Thymus (tissue), 11 donors: ENCODE data around the gene STMN3. TPM values are rescaled to one million over a fixed set of nuclear protein-coding genes. Genes with fewer than 3 reads are reported as not detected.
"Not testable (repeated sequence)": the region's sequence is repeated elsewhere in the genome, so short reads cannot be mapped to it uniquely, and the experiment has no call there.

Experiments used
- DNase-seq, 9 donors: peaks; one replicate each; pipeline ENCODE4 v3.0.0-alpha.2; 2013; ENCODE audit warnings: low spot score in 9 of 9, low read depth in 6 of 9, missing footprints in 1 of 9
- H3K27ac ChIP-seq, 2 donors: one replicate each; pipeline ENCODE4 v1.5.1; 2013; ENCODE audit warnings: control low read depth in 1 of 2, low read depth in 1 of 2, low read length in 1 of 2, mild to moderate bottlenecking in 1 of 2, moderate library complexity in 1 of 2
- H3K27me3 ChIP-seq, 2 donors: one replicate each; pipeline ENCODE4 v1.5.1; 2013; ENCODE audit warnings: low read length in 1 of 2; ENCODE audit not compliant: control insufficient read depth in 2 of 2, insufficient read depth in 1 of 2
- H3K36me3 ChIP-seq, 2 donors: one replicate each; pipeline ENCODE4 v1.5.1; 2013; ENCODE audit warnings: low read length in 1 of 2, mild to moderate bottlenecking in 1 of 2, moderate library complexity in 1 of 2; ENCODE audit not compliant: control insufficient read depth in 2 of 2, insufficient read depth in 2 of 2
- H3K4me1 ChIP-seq, 2 donors: one replicate each; pipeline ENCODE4 v1.5.1; 2013; ENCODE audit warnings: low read length in 2 of 2; ENCODE audit not compliant: control insufficient read depth in 2 of 2, insufficient read depth in 2 of 2
- H3K4me3 ChIP-seq, 2 donors: one replicate each; pipeline ENCODE4 v1.5.1; 2013; ENCODE audit warnings: low read length in 2 of 2, control low read depth in 1 of 2, mild to moderate bottlenecking in 1 of 2
- H3K9me3 ChIP-seq, 2 donors: one replicate each; pipeline ENCODE4 v1.5.1; 2013; ENCODE audit warnings: low read length in 1 of 2, mild to moderate bottlenecking in 1 of 2; ENCODE audit not compliant: control insufficient read depth in 2 of 2, insufficient read depth in 1 of 2
- WGBS: extraction: QIAGEN DNeasy Blood & Tissue Kit; methylation state at CpG from one replicate; pipeline ENCODE4 v1.1.7; 2013; 5-methylcytosine and 5-hydroxymethylcytosine counted together
- polyA plus RNA-seq: library from polyadenylated mRNA; stranded (reverse); fragments of 200-250 nt; gene quantifications from one replicate; pipeline ENCODE4 v1.2.3, GENCODE V29; 2013
- total RNA-seq: library from RNA; stranded (reverse); fragments of 120-200 nt; gene quantifications from one replicate; pipeline ENCODE4 v1.2.4, GENCODE V29; 2013
- donor health status: healthy.

The STMN3 gene
- total and polyA plus RNA-seq, 2 donors = 71.5 to 77.9 TPM

DNA sequence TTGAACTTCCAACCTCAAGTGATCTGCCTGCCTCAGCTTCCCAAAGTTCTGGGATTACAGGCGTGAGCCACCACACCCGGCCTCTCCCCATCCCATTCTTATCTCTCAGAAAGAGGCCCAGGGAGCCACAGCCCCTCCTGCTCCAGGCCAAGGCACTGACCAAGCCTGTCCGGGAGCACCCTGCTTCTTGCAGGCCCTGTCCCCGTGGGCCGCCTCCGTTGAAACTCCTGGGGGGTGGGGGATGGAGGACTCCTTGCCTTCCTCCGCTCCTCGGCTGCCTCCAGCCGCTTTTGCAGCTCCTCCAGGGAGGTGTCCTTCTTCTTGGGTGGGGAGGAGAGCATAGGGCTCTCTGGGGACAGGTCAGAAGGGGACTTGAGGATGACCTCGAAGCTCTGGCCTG is 9.7 kb downstream of the STMN3 start:
- no peak overlapping the region for H3K27ac ChIP-seq
- peaks cover 30 to 44% of the 10 kb centered on the region in 2 donors for H3K4me1 ChIP-seq
- no peak overlapping the region for H3K4me3 ChIP-seq
- no peaks in the 10 kb centered on the region for H3K27me3 ChIP-seq
- WGBS = 97% methylated on average over 10 of the region's 10 CpGs
- no peaks in the 10 kb centered on the region for H3K9me3 ChIP-seq
- H3K36me3 ChIP-seq = peaks cover 10 to 15% of the 10 kb centered on the region in 2 donors
- no peak for DNase-seq

DNA sequence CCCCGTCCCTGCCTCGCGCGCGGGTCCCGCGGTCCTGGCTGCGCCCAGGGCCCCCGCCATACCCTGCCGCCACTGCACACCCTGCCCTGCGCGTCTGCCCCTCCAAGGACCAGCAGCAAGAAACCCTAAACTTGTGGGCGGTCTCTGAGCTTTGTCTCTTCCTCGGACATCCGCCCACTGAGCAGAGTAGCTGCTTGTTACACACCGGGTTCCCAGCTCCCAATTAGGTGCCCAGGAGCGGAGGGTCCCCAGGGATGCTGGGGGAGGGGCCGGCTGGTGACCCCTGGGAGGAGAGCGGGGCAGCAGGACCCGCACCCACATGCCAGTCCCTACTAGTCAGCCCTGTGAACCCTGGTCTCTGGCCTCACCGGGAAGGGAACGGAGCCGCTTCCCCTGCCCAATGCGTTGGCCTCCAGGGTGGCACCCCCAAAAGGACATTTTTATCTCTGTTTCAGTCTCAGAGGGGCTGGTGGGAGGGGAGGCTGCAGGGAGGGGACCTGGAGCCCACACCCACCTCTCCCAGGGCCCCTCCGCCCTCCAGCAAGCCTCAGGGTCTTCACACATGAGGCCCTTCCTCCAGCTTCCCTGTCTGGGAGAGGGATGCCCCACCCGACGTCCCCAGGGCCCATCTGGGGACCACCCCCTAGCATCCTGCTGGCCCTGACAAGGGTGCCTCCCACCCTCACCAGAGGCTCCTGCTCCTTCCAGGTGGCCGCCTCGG is 10.5 kb downstream of the STMN3 start:
- no peaks in the 10 kb centered on the region for H3K27me3 ChIP-seq
- no peaks in the 10 kb centered on the region for H3K9me3 ChIP-seq
- peak overlapping the region; percentile 8 to 86 for H3K27ac ChIP-seq
- peaks cover 7 to 10% of the 10 kb centered on the region in 2 donors for H3K36me3 ChIP-seq
- peak overlapping the region in 1 of 2 donors; percentile 46 for H3K4me3 ChIP-seq
- DNase-seq = peak in 1 of 9 donors; percentile 36
- H3K4me1 ChIP-seq = peaks cover 34 to 51% of the 10 kb centered on the region in 2 donors
- WGBS = 55% methylated on average over 29 of the region's 29 CpGs

DNA sequence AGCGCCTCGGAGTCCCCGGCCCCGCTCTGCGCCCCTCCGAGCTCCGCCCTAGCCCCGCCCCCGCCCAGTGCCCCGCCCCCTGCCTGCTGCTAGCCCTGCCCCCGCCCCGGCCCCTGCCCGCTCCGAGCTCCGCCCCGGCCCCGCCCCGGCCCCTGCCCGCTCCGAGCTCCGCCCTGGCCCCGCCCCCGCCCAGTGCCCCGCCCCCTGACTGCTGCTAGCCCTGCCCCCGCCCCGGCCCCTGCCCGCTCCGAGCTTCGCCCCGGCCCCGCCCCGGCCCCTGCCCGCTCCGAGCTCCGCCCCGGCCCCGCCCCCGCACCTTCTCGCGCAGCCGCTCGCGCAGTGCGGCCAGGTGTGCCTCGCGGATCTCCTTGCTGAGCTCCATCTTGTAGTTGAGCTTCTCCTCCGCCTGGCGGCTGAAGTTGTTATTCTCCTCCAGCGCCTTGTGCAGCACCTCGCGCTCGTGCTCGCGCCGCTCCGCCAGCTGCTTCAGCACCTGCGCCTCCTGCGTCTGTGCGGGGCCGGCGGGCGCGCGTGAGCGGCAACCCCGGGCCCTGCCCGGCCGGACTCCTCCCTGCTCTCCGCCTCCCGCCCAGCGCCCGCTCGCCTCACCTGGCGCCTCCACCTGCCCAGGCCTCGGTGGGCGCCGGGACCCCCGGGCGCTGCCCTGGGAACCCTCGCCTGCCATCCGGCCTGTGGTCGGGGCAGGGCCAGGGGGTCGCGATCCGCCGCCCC is 11.3 kb downstream of the STMN3 start:
- 7% methylated on average over 84 of the region's 86 CpGs for WGBS
- peak in 8 of 9 donors; percentile 71 to 94 (median 86) for DNase-seq
- no peaks in the 10 kb centered on the region for H3K9me3 ChIP-seq
- peak overlapping the region; percentile 88 for H3K27ac ChIP-seq
- H3K4me1 ChIP-seq = peaks cover 40 to 57% of the 10 kb centered on the region in 2 donors
- H3K36me3 ChIP-seq = peaks cover 7 to 10% of the 10 kb centered on the region in 2 donors
- H3K27me3 ChIP-seq = no peaks in the 10 kb centered on the region
- peak overlapping the region; percentile 28 to 46 for H3K4me3 ChIP-seq

DNA sequence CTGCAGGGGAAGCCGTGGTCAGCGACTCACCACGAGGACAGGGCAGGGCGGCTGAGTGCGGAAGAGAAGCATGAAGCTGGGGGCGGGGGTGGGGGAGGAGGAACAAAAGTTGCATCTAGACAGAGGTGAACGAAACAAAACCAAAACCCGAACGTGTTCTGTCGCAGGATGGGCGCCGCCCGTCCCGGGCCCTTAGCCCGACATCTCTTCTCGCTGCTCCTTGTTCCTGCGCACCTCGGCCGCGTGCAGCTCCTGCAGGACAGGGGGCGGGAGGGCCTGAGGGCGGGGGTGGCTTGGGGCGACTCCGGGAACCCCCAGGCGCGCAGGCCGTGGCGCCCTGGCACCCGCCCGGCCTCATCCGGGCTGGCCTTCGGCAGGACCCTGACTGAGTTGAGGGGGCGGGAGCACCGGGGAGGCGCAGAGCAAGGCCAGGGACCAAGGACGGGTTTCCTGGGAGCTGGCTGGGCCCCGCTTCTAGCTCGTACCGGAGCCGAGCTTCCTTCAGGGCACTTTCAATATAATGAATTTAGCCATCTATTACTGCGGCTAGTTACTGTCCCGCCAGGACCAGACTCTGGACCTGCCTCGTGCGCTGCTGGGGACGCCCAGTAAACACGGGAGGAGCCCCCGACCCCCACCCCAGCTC is 12.0 kb downstream of the STMN3 start:
- Histone ChIP-seq H3K27me3 (no peaks in the 10 kb centered on the region), H3K27ac (peak overlapping the region; percentile 88), H3K4me1 (peaks cover 45 to 58% of the 10 kb centered on the region in 2 donors), H3K4me3 (peak overlapping the region; percentile 21 to 28), H3K36me3 (peaks cover 7 to 10% of the 10 kb centered on the region in 2 donors), H3K9me3 (no peaks in the 10 kb centered on the region)
- 72% methylated on average over 42 of the region's 47 CpGs for WGBS
- no peak for DNase-seq

DNA sequence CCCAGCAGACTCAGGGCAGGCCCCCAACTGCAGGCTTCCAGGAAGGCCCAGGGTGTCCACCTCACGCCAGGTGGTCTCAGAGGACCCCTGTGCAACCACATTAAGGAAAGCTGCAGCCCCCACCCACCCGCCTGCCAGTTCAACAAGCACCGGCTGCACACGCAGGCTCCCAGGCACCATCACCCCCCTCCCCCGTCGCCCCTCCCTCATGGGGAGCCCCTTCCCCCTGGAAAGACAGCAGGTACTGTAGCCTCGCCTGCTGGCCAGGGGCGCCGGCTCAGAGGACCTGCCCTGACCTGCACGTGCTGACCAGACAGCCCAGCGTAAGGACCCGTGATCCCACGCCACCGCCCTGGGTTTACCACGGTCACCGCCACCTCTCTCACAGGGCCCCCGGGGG is 12.5 kb downstream of the STMN3 start:
- Histone ChIP-seq H3K36me3 (peaks cover 7 to 10% of the 10 kb centered on the region in 2 donors), H3K4me1 (peaks cover 44 to 64% of the 10 kb centered on the region in 2 donors), H3K27ac (peak overlapping the region; percentile 43 to 79)
- not testable (repeated sequence) for H3K27me3 ChIP-seq, DNase-seq, H3K4me3 ChIP-seq, H3K9me3 ChIP-seq
- 95% methylated on average over 16 of the region's 17 CpGs for WGBS

DNA sequence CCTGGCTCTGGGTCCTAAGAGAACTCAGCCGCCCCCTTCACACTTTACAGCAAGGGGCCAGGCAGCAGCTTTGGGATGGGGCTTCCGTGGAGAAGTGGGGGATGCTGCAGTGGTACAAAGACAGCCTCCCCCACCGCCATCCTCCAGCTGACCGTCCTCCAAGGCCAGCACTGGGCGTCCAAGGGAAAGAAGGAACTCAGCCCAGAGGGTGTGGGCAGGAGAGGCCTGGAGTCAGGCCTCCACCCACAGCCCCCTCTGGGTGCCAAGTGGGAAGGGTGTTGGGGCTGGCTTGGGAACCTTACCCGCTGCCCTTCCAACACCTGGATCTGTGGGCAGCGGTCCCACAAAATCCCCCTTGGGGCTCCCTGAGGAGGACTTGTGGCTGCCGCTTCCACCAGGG is 13.1 kb downstream of the STMN3 start:
- H3K27ac ChIP-seq = peak overlapping the region; percentile 96 to 100
- 96% methylated on average over 8 of the region's 8 CpGs for WGBS
- H3K4me3 ChIP-seq = no peak overlapping the region
- H3K36me3 ChIP-seq = peaks cover 7 to 10% of the 10 kb centered on the region in 2 donors
- peaks cover 47 to 70% of the 10 kb centered on the region in 2 donors for H3K4me1 ChIP-seq
- no peaks in the 10 kb centered on the region for H3K27me3 ChIP-seq
- no peak for DNase-seq
- H3K9me3 ChIP-seq = no peaks in the 10 kb centered on the region

DNA sequence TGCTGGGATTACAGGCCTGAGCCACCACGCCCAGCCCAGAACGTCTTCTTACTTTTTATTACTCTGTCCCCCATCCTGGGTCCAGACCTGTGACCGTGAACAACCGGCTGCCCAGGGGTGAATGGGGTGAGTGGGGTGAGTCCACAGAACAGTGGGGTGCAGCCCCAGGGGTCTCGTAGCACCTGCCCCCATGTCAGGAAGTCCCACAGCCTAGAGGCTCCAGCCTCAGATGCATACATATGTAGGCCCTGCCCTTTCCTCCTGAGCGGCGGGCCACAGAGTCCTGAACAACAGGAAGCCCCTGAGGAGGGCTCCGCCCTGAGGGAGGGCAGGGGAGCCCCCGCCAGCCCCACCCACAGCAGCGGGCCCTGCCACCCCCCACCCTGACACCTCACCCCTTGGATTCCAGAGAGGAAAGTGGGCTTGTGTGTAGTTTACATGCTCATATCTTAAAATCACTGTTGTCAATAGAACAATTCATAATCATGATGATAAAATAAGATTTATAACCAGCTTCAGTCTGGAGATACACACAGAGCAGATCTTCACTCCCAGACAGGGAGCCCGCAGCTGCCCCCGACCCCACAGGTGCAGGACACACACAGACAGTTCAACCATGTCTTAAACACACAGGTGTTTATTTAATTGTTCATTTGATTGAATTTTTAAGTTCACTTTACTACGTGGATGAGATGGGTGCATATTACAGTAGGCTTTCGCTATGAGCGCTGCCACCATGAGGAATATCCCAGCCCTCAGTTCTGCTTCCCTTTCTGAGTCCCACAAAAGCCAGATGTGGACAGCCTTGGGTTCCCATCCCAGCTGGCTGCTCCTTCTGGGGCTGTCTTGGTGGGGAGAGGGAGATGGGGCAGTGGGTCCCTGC is 13.9 kb downstream of the STMN3 start:
- H3K27ac ChIP-seq = peak overlapping the region; percentile 96 to 100
- 29% methylated on average over 15 of the region's 15 CpGs for WGBS

DNA sequence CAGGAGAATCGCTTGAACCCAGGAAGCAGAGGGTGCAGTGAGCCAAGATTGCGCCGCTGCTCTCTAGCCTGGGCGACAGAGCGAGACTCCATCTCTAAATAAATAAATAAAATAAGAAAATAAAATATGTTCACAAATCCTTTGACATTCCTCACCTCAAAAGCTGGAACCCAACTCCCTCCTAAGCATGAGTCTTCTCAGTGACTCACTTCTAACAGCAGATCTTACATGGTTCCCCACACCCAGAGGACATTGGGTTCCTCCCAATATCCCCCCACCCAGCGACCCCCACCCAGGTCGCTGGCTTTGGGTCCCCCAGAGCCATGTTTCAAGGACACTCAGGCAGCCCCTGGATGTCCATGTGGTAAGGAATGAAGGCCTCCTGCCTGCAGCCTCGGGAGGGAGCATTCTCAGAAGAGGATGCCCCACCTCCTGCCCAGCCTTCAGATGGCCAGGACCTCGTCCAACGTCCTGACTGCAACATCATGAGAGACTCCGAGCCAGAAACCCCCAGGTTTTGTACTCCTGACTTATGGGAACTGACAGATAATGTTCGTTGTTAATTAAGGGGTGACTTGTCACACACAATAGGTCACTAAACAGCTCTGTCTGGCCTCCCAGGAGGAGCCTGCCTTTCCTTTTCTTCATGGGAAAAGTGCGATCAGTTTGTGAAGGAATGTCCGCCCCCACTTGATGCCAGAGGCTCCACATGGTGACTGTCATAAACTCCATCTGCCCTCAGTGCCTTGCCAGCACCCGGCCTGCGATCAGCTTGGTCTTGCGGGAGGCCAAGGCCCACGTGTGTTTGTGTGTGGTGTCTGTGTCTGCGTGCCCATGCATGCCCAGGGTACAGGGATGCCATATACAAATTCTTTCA is 16.2 kb downstream of the STMN3 start:
- WGBS = 91% methylated on average over 19 of the region's 19 CpGs
- no peak overlapping the region for H3K4me3 ChIP-seq

More for the DNA sequence above, 13.9 kb downstream of the STMN3 start:
- DNase-seq = peak in 4 of 9 donors; percentile 76 to 92 (median 81)
- Histone ChIP-seq H3K36me3 (peaks cover 4 to 10% of the 10 kb centered on the region in 2 donors), H3K9me3 (no peaks in the 10 kb centered on the region), H3K4me1 (peaks cover 53 to 78% of the 10 kb centered on the region in 2 donors), H3K4me3 (peak overlapping the region in 1 of 2 donors; percentile 40), H3K27me3 (no peaks in the 10 kb centered on the region)

More for the DNA sequence above, 16.2 kb downstream of the STMN3 start:
- Histone ChIP-seq H3K27me3 (no peaks in the 10 kb centered on the region), H3K36me3 (no peaks in the 10 kb centered on the region), H3K27ac (peak overlapping the region; percentile 96 to 99), H3K9me3 (no peaks in the 10 kb centered on the region), H3K4me1 (peaks cover 50 to 89% of the 10 kb centered on the region in 2 donors)
- no peak for DNase-seq
